GM12878 (cell line): ENCODE measurements around the gene GSKIP. TPM values are rescaled to one million over a fixed set of nuclear protein-coding genes. Genes with fewer than 3 reads are reported as not detected.

Experiments
- ATAC-seq: fragments of 200-7000 bp; cut with Tn5 transposase; 3 replicates; pipeline ENCODE4 v1.9.1; 2020; ENCODE audit warnings: mild to moderate bottlenecking, moderate library complexity
- BruUV-seq: library from RNA; stranded (reverse); fragments of 400-500 nt; replicated peaks from 2 replicates; lab custom pipeline; 2021; lab: Mats Ljungman, UMichigan
- CTCF ChIA-PET: fragments of 300-600 bp; sonication (Branson Sonifier 250); formaldehyde crosslinking; extraction: SDS; loops from one replicate; lab custom pipeline; 2021; ENCODE audit warnings: inconsistent platforms; lab: Yijun Ruan, JAX
- POLR2A ChIA-PET: fragments of 350-600 bp; formaldehyde crosslinking; extraction: SDS; loops from one replicate; lab custom pipeline; 2021; ENCODE audit warnings: inconsistent platforms; lab: Charles Lee
- RAD21 ChIA-PET: fragments of 300-600 bp; sonication (Branson Sonifier 250); formaldehyde crosslinking; loops from one replicate; lab custom pipeline; 2023; ENCODE audit warnings: antibody characterized with exemption; ENCODE audit not compliant: unreplicated experiment; lab: Charles Lee
- SMC1A ChIA-PET: fragments of 300-600 bp; sonication (Branson Sonifier 250); formaldehyde crosslinking; loops from one replicate; lab custom pipeline; 2023; ENCODE audit not compliant: unreplicated experiment, uncharacterized antibody; lab: Charles Lee
- DNase-seq: peaks from one replicate; pipeline ENCODE4 v3.0.0-alpha.2; 2011; ENCODE audit warnings: low read depth, low spot score
- FAIRE-seq: peaks from 3 replicates; lab custom pipeline; 2011; peaks lifted over from hg19 to GRCh38; lab: Jason Lieb, UNC
- H2AFZ ChIP-seq: 2 replicates; pipeline ENCODE4 v1.6.0; 2011; ENCODE audit warnings: low read depth, low read length, control low read depth; ENCODE audit not compliant: control insufficient read depth
- H3K27ac ChIP-seq: 2 replicates; pipeline ENCODE4 v1.5.1; 2011; ENCODE audit warnings: control low read depth; ENCODE audit not compliant: control insufficient read depth, insufficient read depth
- H3K27me3 ChIP-seq, 2 experiments: replicated peaks in 1 of 2; 2 replicates each; pipeline versions ENCODE4 v1.6.0 to v1.6.1; 2011; ENCODE audit warnings: low read length in 1 of 2; ENCODE audit not compliant: control insufficient read depth in 2 of 2, insufficient read depth in 2 of 2
- H3K36me3 ChIP-seq, 2 experiments: 2 replicates each; pipeline ENCODE4 v1.5.1; 2011; ENCODE audit warnings: low read length in 1 of 2; ENCODE audit not compliant: control insufficient read depth in 2 of 2, insufficient read depth in 2 of 2
- H3K4me1 ChIP-seq: 2 replicates; pipeline ENCODE4 v1.6.1; 2011; ENCODE audit warnings: mild to moderate bottlenecking, low read length, moderate library complexity, mixed read lengths; ENCODE audit not compliant: control insufficient read depth, insufficient read depth
- H3K4me2 ChIP-seq: 2 replicates; pipeline ENCODE4 v1.6.0; 2011; ENCODE audit warnings: control low read depth; ENCODE audit not compliant: control insufficient read depth, insufficient read depth
- H3K4me3 ChIP-seq: fragments of 200-600 bp; sonication (generic); 2 replicates; pipeline ENCODE4 v1.5.1; 2016
- H3K79me2 ChIP-seq: 2 replicates; pipeline ENCODE4 v1.6.0; 2011; ENCODE audit warnings: low read length; ENCODE audit not compliant: control insufficient read depth, insufficient read depth
- H3K9ac ChIP-seq: 2 replicates; pipeline ENCODE4 v1.8.0; 2011; ENCODE audit warnings: low read length, control low read depth, mixed read lengths; ENCODE audit not compliant: control insufficient read depth, insufficient read depth
- H3K9me3 ChIP-seq: replicated peaks from 3 replicates; pipeline ENCODE4 v1.5.1; 2011; ENCODE audit warnings: mild to moderate bottlenecking, low read length; ENCODE audit not compliant: control insufficient read depth, insufficient read depth
- H4K20me1 ChIP-seq: 2 replicates; pipeline ENCODE4 v1.6.0; 2011; ENCODE audit not compliant: control insufficient read depth, insufficient read depth
- BRCA1 ChIP-seq: IDR thresholded peaks from 2 replicates; pipeline ENCODE4 v1.6.1; 2011; ENCODE audit warnings: low read depth, low read length, improper control_type of control experiment
- CHD4 ChIP-seq: fragments of 200-600 bp; sonication (generic); IDR thresholded peaks from 2 replicates; pipeline ENCODE4 v1.6.1; 2016; ENCODE audit warnings: mild to moderate bottlenecking
- EP300 ChIP-seq, 2 experiments: fragments of 150-350 bp in 1 of 2; IDR thresholded peaks; 2 replicates each; pipeline ENCODE4 v1.6.1; 2011 to 2012; ENCODE audit warnings: low read depth in 2 of 2, low read length in 2 of 2, borderline replicate concordance in 1 of 2, improper control_type of control experiment in 1 of 2, inconsistent platforms in 1 of 2; ENCODE audit not compliant: control insufficient read depth in 1 of 2
- EZH2 ChIP-seq: IDR thresholded peaks from 2 replicates; pipeline ENCODE4 v1.6.1; 2012; ENCODE audit warnings: low read depth, mild to moderate bottlenecking, control low read depth, inconsistent platforms, low read length, borderline replicate concordance; ENCODE audit not compliant: control insufficient read depth
- MXI1 ChIP-seq: fragments of 150-350 bp; IDR thresholded peaks from 2 replicates; pipeline ENCODE4 v1.6.1; 2011; ENCODE audit warnings: low read depth, mild to moderate bottlenecking, inconsistent platforms, low read length, improper control_type of control experiment
- MYB ChIP-seq: fragments of 150-350 bp; IDR thresholded peaks from 2 replicates; pipeline ENCODE4 v1.6.1; 2014; ENCODE audit warnings: mild to moderate bottlenecking, low read depth, low read length, borderline replicate concordance
- POLR2AphosphoS2 ChIP-seq: IDR thresholded peaks from 2 replicates; pipeline ENCODE4 v1.6.1; 2011; ENCODE audit warnings: low read depth, mild to moderate bottlenecking, low read length, improper control_type of control experiment, moderate library complexity
- RAD51 ChIP-seq: fragments of 450-650 bp; IDR thresholded peaks from 2 replicates; pipeline ENCODE4 v1.6.1; 2016; ENCODE audit warnings: moderate library complexity, mild to moderate bottlenecking, inconsistent platforms
- SREBF2 ChIP-seq: IDR thresholded peaks from 2 replicates; pipeline ENCODE4 v1.6.1; 2012; ENCODE audit warnings: mild to moderate bottlenecking, low read length
- YY1 ChIP-seq: IDR thresholded peaks from 2 replicates; pipeline ENCODE4 v1.6.1; 2011; ENCODE audit warnings: low read depth, mild to moderate bottlenecking, low read length
- WGBS: methylation state at CpG from one replicate; pipeline ENCODE4 v1.1.6; 2016; ENCODE audit warnings: low lambda C conversion rate; ENCODE audit not compliant: insufficient replicate concordance, insufficient coverage; ENCODE audit errors: missing lambda C conversion rate; 5-methylcytosine and 5-hydroxymethylcytosine counted together
- in situ Hi-C: fragments of 300-500 bp; cut with MboI; formaldehyde crosslinking; loops from 9 replicates; pipeline ENCODE4 v1.14.3; 2018; ENCODE audit warnings: mixed read lengths
- intact Hi-C: fragments of 100-400 bp; cut with micrococcal nuclease; formaldehyde crosslinking; loops from one replicate; pipeline ENCODE4 v1.14.2; 2022; ENCODE audit not compliant: unreplicated experiment
- polyA plus RNA-seq, 11 experiments: library from polyadenylated mRNA; depleted of rRNA in 4 of 11; unstranded in 6 of 11; stranded (reverse) in 5 of 11; fragments of >200 nt; fragmentation: Nextera tagmentation in 4 of 11; fragmentation: Illumina TruSeq in 1 of 11; extraction: Ambion mirVana in 4 of 11; extraction: Trizol in 1 of 11; gene quantifications; 1 replicate in 1 of 11; 2 replicates in 10 of 11; pipeline versions ENCODE4 v1.2.1 to v1.2.3, GENCODE V29; 2011 to 2016; ENCODE audit warnings: inconsistent platforms in 2 of 11, missing spikeins in 2 of 11, low read depth in 1 of 11
- total RNA-seq, 4 experiments: library from RNA; depleted of rRNA in 3 of 4; stranded (reverse); fragments of >200 nt in 3 of 4; fragmentation: Illumina TruSeq in 1 of 4; extraction: Trizol in 1 of 4; gene quantifications; 2 replicates each; pipeline versions ENCODE4 v1.2.1 to v1.2.3, GENCODE V29; 2013 to 2021
- TF ChIP-seq, protein P1 (sequence below): IDR thresholded peaks from 2 replicates; pipeline ENCODE4 v1.6.1; 2011; ENCODE audit warnings: borderline replicate concordance, low read depth, mild to moderate bottlenecking, moderate library complexity, mixed read lengths, low read length; ENCODE audit not compliant: insufficient read depth; ENCODE audit errors: extremely low read length
- TF ChIP-seq, protein P2 (sequence below): fragments of 450-650 bp; conservative IDR thresholded peaks from 2 replicates; pipeline ENCODE4 v1.6.1; 2017; ENCODE audit warnings: mild to moderate bottlenecking, moderate library complexity
- TF ChIP-seq, protein P3 (sequence below): IDR thresholded peaks from 2 replicates; pipeline ENCODE4 v1.6.1; 2011; ENCODE audit warnings: low read depth, mild to moderate bottlenecking, low read length, moderate library complexity, borderline replicate concordance; ENCODE audit errors: extremely low read depth
- TF ChIP-seq, protein P4 (sequence below): IDR thresholded peaks from 2 replicates; pipeline ENCODE4 v1.6.1; 2012; ENCODE audit warnings: low read depth, low read length, improper control_type of control experiment
- TF ChIP-seq, protein P5 (sequence below): fragments of 150-350 bp; IDR thresholded peaks from 2 replicates; pipeline ENCODE4 v1.6.1; 2014; ENCODE audit warnings: mild to moderate bottlenecking, low read depth, low read length

The GSKIP gene
- total and polyA plus RNA-seq, 10 of the 15 experiments (the other 5 are each of a cell fraction or from before 2014, with no cell fraction given), result 15.4 to 75.2 (median 26.1) TPM

DNA sequence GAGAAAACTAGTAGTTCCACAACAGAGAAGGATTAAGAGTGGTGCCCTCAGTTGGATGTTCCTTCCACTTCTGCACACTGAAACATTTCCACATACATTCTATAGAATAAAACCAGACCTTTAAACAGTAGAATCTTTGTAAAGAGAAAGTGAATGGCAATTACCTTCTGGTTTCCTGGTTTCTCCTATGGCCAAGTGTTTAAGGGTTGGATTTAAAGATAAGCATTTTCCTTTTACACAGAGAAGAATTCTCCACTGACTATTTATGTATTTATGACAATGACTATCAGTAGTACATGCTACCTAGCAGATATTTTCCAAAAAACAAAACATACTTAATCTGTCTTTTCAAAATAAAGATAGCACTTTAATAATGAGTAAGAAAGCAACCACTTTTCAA lies 3.4 kb upstream of the GSKIP start (continued):
- TF ChIP-seq MYB (no peak), POLR2AphosphoS2 (no peak), EP300 (IDR thresholded peaks at IDR 0.05; ENCODE audit: borderline replicate concordance in 1 of 2, control insufficient read depth in 1 of 2, low read depth in 2 of 2, low read length in 2 of 2) (no peak), BRCA1 (no peak)

DNA sequence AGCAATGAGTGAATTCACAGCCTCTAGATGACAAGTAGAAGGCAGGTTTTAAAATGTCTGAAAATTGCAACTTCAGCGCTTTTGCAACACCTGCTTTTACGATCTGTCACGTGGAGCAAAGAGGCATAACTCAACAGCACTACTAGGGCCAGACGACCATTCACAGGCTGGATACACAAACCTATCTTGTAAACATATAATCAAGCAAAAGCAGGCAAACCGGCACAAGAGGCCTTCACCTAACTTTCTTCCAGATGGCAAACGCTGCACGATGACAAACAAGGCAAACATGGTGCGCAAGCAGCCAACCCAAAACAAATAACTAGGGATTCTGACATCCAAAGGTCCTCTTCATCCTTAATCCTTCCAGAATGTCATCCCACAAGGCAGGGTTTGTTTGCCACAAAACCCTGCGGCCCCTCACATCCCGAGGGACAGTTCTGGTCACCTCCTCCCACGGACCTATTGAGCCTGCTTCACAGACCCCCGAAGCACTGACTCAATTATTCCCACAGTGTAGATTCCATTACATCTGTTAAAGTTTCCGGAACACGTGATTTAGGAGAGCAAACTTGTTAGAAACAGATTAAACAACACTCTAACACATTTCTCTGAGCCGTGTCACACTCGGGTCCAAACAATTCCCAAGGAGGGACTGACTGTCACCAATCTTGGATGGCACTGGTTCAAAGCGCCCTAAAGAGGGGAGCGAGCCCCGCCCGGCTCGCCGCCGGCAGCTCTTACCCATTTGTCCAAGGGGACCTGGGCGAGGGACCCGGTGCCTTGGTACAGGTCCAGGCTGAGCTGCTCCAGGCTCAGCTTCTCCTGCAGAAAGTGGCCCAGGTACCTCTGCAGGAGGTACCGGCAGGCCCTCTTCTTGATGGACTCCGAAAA lies 1.0 kb upstream of the GSKIP start:
- no TSS peak for BruUV-seq
- Histone ChIP-seq H3K79me2 (peaks cover 53% of the 10 kb centered on the region), H3K27ac (peak overlapping the region; percentile 76), H3K9me3 (no peaks in the 10 kb centered on the region), H3K36me3 (no peaks in the 10 kb centered on the region), H3K4me2 (peak overlapping the region; percentile 94), H3K4me3 (peak overlapping the region; percentile 98), H4K20me1 (no peaks in the 10 kb centered on the region), H2AFZ (peak overlapping the region; percentile 95), H3K27me3 (no peaks in the 10 kb centered on the region), H3K9ac (peak overlapping the region; percentile 87), H3K4me1 (peaks cover 12% of the 10 kb centered on the region)
- in situ Hi-C loops, result no loop called here
- intact Hi-C loops, result no loop called here
- POLR2A ChIA-PET, result interaction anchor here (1.1 kb wide), 1 partner anchor 21 kb away, joined by 3 read pairs; no protein-coding TSS in a partner anchor
- WGBS, result 1% methylated on average over 27 of the region's 27 CpGs
- SMC1A ChIA-PET, result no interaction called here
- peak; percentile 95 for FAIRE-seq
- RAD21 ChIA-PET, result no interaction called here
- DNase-seq, result peak; percentile 31
- CTCF ChIA-PET, result interaction anchor here (1.0 kb wide), 1 partner anchor 28 kb away, joined by 4 read pairs; no protein-coding TSS in a partner anchor
- ATAC-seq, result peak; percentile 63
- TF ChIP-seq, protein P1, sequence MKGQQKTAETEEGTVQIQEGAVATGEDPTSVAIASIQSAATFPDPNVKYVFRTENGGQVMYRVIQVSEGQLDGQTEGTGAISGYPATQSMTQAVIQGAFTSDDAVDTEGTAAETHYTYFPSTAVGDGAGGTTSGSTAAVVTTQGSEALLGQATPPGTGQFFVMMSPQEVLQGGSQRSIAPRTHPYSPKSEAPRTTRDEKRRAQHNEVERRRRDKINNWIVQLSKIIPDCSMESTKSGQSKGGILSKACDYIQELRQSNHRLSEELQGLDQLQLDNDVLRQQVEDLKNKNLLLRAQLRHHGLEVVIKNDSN, result peak; percentile 86
- TF ChIP-seq RAD51 (peak; percentile 95), SREBF2 (no peak), CHD4 (no peak), YY1 (peak; percentile 66; the same call in 1 of the 2 replicates), MXI1 (peak; percentile 74), EZH2 (no peak)
- TF ChIP-seq, protein P2, sequence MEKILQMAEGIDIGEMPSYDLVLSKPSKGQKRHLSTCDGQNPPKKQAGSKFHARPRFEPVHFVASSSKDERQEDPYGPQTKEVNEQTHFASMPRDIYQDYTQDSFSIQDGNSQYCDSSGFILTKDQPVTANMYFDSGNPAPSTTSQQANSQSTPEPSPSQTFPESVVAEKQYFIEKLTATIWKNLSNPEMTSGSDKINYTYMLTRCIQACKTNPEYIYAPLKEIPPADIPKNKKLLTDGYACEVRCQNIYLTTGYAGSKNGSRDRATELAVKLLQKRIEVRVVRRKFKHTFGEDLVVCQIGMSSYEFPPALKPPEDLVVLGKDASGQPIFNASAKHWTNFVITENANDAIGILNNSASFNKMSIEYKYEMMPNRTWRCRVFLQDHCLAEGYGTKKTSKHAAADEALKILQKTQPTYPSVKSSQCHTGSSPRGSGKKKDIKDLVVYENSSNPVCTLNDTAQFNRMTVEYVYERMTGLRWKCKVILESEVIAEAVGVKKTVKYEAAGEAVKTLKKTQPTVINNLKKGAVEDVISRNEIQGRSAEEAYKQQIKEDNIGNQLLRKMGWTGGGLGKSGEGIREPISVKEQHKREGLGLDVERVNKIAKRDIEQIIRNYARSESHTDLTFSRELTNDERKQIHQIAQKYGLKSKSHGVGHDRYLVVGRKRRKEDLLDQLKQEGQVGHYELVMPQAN, result peak; percentile 42; the same call in 1 of the 2 replicates
- TF ChIP-seq, protein P3, sequence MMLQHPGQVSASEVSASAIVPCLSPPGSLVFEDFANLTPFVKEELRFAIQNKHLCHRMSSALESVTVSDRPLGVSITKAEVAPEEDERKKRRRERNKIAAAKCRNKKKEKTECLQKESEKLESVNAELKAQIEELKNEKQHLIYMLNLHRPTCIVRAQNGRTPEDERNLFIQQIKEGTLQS, result peak; percentile 86; the same call in 1 of the 2 replicates
- TF ChIP-seq, protein P4, sequence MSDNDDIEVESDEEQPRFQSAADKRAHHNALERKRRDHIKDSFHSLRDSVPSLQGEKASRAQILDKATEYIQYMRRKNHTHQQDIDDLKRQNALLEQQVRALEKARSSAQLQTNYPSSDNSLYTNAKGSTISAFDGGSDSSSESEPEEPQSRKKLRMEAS, result peak; percentile 92
- TF ChIP-seq, protein P5, sequence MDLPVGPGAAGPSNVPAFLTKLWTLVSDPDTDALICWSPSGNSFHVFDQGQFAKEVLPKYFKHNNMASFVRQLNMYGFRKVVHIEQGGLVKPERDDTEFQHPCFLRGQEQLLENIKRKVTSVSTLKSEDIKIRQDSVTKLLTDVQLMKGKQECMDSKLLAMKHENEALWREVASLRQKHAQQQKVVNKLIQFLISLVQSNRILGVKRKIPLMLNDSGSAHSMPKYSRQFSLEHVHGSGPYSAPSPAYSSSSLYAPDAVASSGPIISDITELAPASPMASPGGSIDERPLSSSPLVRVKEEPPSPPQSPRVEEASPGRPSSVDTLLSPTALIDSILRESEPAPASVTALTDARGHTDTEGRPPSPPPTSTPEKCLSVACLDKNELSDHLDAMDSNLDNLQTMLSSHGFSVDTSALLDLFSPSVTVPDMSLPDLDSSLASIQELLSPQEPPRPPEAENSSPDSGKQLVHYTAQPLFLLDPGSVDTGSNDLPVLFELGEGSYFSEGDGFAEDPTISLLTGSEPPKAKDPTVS, result no peak
